SK-N-SH (cell line): ENCODE measurements around the gene SNRNP25. TPM values are rescaled to one million over a fixed set of nuclear protein-coding genes. Genes with fewer than 3 reads are reported as not detected.

Experiments
- CTCF ChIA-PET: fragments of 300-600, 350-600 bp; formaldehyde crosslinking; extraction: SDS; loops from one replicate; lab custom pipeline; 2021; lab: Yijun Ruan, JAX
- POLR2A ChIA-PET: fragments of 350-600 bp; sonication (Branson Sonifier 250); formaldehyde crosslinking; extraction: SDS; loops from one replicate; lab custom pipeline; 2020; ENCODE audit warnings: antibody characterized with exemption, inconsistent platforms; lab: Yijun Ruan, JAX
- DNase-seq: peaks from one replicate; pipeline ENCODE4 v3.0.0; 2012
- H2AFZ ChIP-seq: fragments of 200-600 bp; sonication (generic); 2 replicates; pipeline ENCODE4 v1.8.1; 2016; ENCODE audit warnings: antibody characterized with exemption, mild to moderate bottlenecking, low read depth
- H3F3A ChIP-seq: fragments of 200-600 bp; sonication (generic); replicated peaks from 2 replicates; pipeline ENCODE3; 2016; ENCODE audit warnings: antibody characterized with exemption, mild to moderate bottlenecking; ENCODE audit not compliant: insufficient read depth
- H3K27ac ChIP-seq, 2 experiments: fragments of 200-500 bp in 1 of 2; fragments of 200-600 bp in 1 of 2; sonication (Bioruptor generic) in 1 of 2; sonication (generic), shearing (Covaris generic) in 1 of 2; 2 replicates each; pipeline versions ENCODE4 v1.5.1 to v1.6.1; 2014 to 2016; ENCODE audit warnings: low read depth in 2 of 2, inconsistent platforms in 1 of 2, low read length in 1 of 2, mild to moderate bottlenecking in 1 of 2, mixed read lengths in 1 of 2
- H3K27me3 ChIP-seq: fragments of 200-600 bp; sonication (generic), shearing (Covaris generic); 2 replicates; pipeline ENCODE4 v1.6.1; 2016; ENCODE audit warnings: mixed run types; ENCODE audit not compliant: insufficient read depth
- H3K36me3 ChIP-seq, 2 experiments: fragments of 200-500 bp in 1 of 2; fragments of 200-600 bp in 1 of 2; sonication (Bioruptor generic) in 1 of 2; sonication (generic) in 1 of 2; replicated peaks in 1 of 2; 2 replicates each; pipeline versions ENCODE3 to v1.5.1; 2014 to 2016; ENCODE audit warnings: low read length in 1 of 2, mild to moderate bottlenecking in 1 of 2; ENCODE audit not compliant: insufficient read depth in 2 of 2, control insufficient read depth in 1 of 2
- H3K4me1 ChIP-seq, 2 experiments: fragments of 200-500 bp in 1 of 2; fragments of 200-600 bp in 1 of 2; sonication (Bioruptor generic) in 1 of 2; sonication (generic), shearing (Covaris generic) in 1 of 2; 2 replicates each; pipeline versions ENCODE4 v1.5.1 to v1.6.1; 2014 to 2016; ENCODE audit warnings: low read depth in 1 of 2, low read length in 1 of 2, mixed run types in 1 of 2; ENCODE audit not compliant: insufficient read depth in 2 of 2, control insufficient read depth in 1 of 2
- H3K4me2 ChIP-seq: fragments of 200-600 bp; sonication (generic), shearing (Covaris generic); 2 replicates; pipeline ENCODE4 v1.6.1; 2017; ENCODE audit warnings: mixed run types
- H3K4me3 ChIP-seq, 2 experiments: fragments of 200-500 bp in 1 of 2; fragments of 200-600 bp in 1 of 2; sonication (Bioruptor generic) in 1 of 2; sonication (generic), shearing (Covaris generic) in 1 of 2; 2 replicates each; pipeline versions ENCODE4 v1.5.1 to v1.8.1; 2014 to 2016; ENCODE audit warnings: low read depth in 2 of 2, inconsistent platforms in 1 of 2, low read length in 1 of 2, mild to moderate bottlenecking in 1 of 2, mixed read lengths in 1 of 2, moderate library complexity in 1 of 2
- H3K79me2 ChIP-seq: fragments of 200-600 bp; sonication (generic); 2 replicates; pipeline ENCODE4 v1.8.1; 2017; ENCODE audit warnings: mild to moderate bottlenecking; ENCODE audit not compliant: insufficient read depth
- H3K9ac ChIP-seq: fragments of 200-600 bp; sonication (generic); 2 replicates; pipeline ENCODE4 v1.6.1; 2017; ENCODE audit warnings: mixed run types
- H3K9me2 ChIP-seq: fragments of 200-600 bp; sonication (generic); 2 replicates; pipeline ENCODE4 v1.6.1; 2017; ENCODE audit warnings: mixed run types
- H3K9me3 ChIP-seq: fragments of 200-600 bp; sonication (generic); 2 replicates; pipeline ENCODE4 v1.6.1; 2017; ENCODE audit warnings: mixed run types, mild to moderate bottlenecking, moderate library complexity
- H4K20me1 ChIP-seq: fragments of 200-600 bp; sonication (generic); 2 replicates; pipeline ENCODE4 v1.6.1; 2017; ENCODE audit warnings: mild to moderate bottlenecking, mixed run types; ENCODE audit not compliant: insufficient read depth
- CHD2 ChIP-seq: fragments of 150-350 bp; IDR thresholded peaks from 2 replicates; pipeline ENCODE4 v1.6.1; 2018; ENCODE audit warnings: low read length; ENCODE audit not compliant: partially characterized antibody
- EP300 ChIP-seq, 2 experiments: IDR thresholded peaks; 2 replicates each; pipeline versions ENCODE4 v1.4.0 to v1.6.1; 2012; ENCODE audit warnings: borderline replicate concordance in 1 of 2, low read depth in 1 of 2, low read length in 1 of 2
- EZH2phosphoT487 ChIP-seq: fragments of 200-600 bp; sonication (generic); IDR thresholded peaks from 2 replicates; pipeline ENCODE4 v1.6.1; 2017; ENCODE audit warnings: low read depth, mixed run types, mild to moderate bottlenecking, antibody characterized with exemption, moderate library complexity, borderline replicate concordance
- GABPA ChIP-seq: IDR thresholded peaks from 2 replicates; pipeline ENCODE4 v1.4.0; 2012; ENCODE audit warnings: low read depth, mild to moderate bottlenecking
- MEF2A ChIP-seq: IDR thresholded peaks from 2 replicates; pipeline ENCODE4 v1.4.0; 2012; ENCODE audit warnings: low read depth, borderline replicate concordance
- NFIC ChIP-seq: IDR thresholded peaks from 2 replicates; pipeline ENCODE4 v1.4.0; 2012; ENCODE audit warnings: borderline replicate concordance
- POLR2AphosphoS5 ChIP-seq: IDR thresholded peaks from 2 replicates; pipeline ENCODE4 v1.6.1; 2012; ENCODE audit warnings: low read depth, low read length
- RXRA ChIP-seq: IDR thresholded peaks from 2 replicates; pipeline ENCODE4 v1.4.0; 2012; ENCODE audit warnings: low read depth, mild to moderate bottlenecking, borderline replicate concordance
- SIN3A ChIP-seq: IDR thresholded peaks from 2 replicates; pipeline ENCODE4 v1.6.1; 2012; ENCODE audit warnings: low read depth, mild to moderate bottlenecking, low read length, moderate library complexity, borderline replicate concordance
- SMC3 ChIP-seq: IDR thresholded peaks from 2 replicates; pipeline ENCODE4 v1.6.1; 2012; ENCODE audit warnings: low read depth, low read length, improper control_type of control experiment
- YY1 ChIP-seq: IDR thresholded peaks from 2 replicates; pipeline ENCODE4 v1.4.0; 2012; ENCODE audit warnings: low read depth, mild to moderate bottlenecking
- WGBS: methylation state at CpG from one replicate; pipeline ENCODE4 v1.1.6; 2017; ENCODE audit warnings: low lambda C conversion rate; 5-methylcytosine and 5-hydroxymethylcytosine counted together
- polyA plus RNA-seq, 3 experiments: library from polyadenylated mRNA; depleted of rRNA; stranded (reverse); fragments of >200 nt; gene quantifications; 2 replicates each; pipeline ENCODE4 v1.2.3, GENCODE V29; 2012
- TF ChIP-seq, protein P1 (sequence below): IDR thresholded peaks from 2 replicates; pipeline ENCODE4; 2012
- TF ChIP-seq, protein P2 (sequence below): fragments of 150-350 bp; IDR thresholded peaks from 2 replicates; pipeline ENCODE4 v1.6.1; 2016; ENCODE audit warnings: mild to moderate bottlenecking, low read depth, low read length
- TF ChIP-seq, protein P3 (sequence below): IDR thresholded peaks from 2 replicates; pipeline ENCODE4 v1.4.0; 2012; ENCODE audit warnings: low read depth, borderline replicate concordance
- TF ChIP-seq, protein P4 (sequence below): fragments of 200-600 bp; sonication (generic); IDR thresholded peaks from 2 replicates; pipeline ENCODE4 v1.6.1; 2017; ENCODE audit warnings: antibody characterized with exemption, mild to moderate bottlenecking, moderate library complexity
- TF ChIP-seq, protein P5 (sequence below): fragments of 150-350 bp; IDR thresholded peaks from 2 replicates; pipeline ENCODE4 v1.6.1; 2017; ENCODE audit warnings: antibody characterized with exemption, low read length, low read depth, borderline replicate concordance

The SNRNP25 gene
- polyA plus RNA-seq, 1 of the 3 experiments (the other 2 are of a cell fraction) = 73.4 TPM

GRCh38 chr16:66309-67182 lies 12.9 kb downstream of the SNRNP25 start (continued):
- TF ChIP-seq, protein P1, sequence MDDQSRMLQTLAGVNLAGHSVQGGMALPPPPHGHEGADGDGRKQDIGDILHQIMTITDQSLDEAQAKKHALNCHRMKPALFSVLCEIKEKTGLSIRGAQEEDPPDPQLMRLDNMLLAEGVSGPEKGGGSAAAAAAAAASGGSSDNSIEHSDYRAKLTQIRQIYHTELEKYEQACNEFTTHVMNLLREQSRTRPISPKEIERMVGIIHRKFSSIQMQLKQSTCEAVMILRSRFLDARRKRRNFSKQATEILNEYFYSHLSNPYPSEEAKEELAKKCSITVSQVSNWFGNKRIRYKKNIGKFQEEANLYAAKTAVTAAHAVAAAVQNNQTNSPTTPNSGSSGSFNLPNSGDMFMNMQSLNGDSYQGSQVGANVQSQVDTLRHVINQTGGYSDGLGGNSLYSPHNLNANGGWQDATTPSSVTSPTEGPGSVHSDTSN = no peak
- TF ChIP-seq POLR2AphosphoS5 (no peak), YY1 (no peak), GABPA (no peak)
- TF ChIP-seq, all 33 proteins: peak for 0

DNA sequence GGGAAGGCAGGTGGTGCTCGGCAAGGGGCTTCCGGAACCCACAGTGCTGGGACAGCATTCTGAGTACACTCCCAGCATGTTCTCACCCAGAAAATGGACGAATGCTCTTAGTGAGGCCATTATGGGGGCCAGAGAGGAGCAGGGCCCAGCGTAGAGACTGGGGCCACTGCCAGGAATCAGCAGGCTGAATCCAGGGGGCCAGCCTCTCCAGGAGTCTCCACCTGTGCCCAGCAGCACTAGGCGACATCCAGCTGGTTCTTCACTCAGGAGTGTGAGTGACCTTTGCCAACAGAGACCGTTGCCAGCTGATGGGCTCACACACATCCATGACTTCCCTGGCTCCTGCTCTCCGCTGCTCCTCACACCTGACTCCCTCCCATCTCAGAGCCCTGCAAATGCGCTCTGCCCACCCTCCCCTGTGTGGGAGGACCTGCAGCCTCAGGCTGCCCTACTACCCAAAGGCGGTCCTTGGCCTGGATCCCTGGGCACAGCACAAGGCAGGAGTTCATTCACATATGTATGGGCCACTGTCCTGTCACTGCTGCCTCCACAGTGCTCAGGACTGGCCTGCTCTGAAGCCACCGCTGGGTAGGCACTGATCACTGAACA lies 13.7 kb downstream of the SNRNP25 start:
- no peak overlapping the region for H3K4me3 ChIP-seq
- peaks cover 0 to 8% of the 10 kb centered on the region in 2 experiments; a peak in 2 of 4 replicates for H3K4me1 ChIP-seq
- H3K36me3 ChIP-seq = peaks cover 3 to 21% of the 10 kb centered on the region in 2 experiments
- no peak for DNase-seq
- peaks cover 68% of the 10 kb centered on the region for H4K20me1 ChIP-seq
- H3K4me2 ChIP-seq = no peak overlapping the region
- ChIA-PET CTCF (interaction anchor here (0.6 to 21.2 kb wide), 8 partner anchors 7 to 312 kb away, joined by 3 to 793 read pairs (median 36); partner anchors contain the start of genes HBQ1 and MPG), POLR2A (no interaction called here)
- H3K79me2 ChIP-seq = peaks cover 57% of the 10 kb centered on the region
- no peak overlapping the region for H3K9ac ChIP-seq
- no peak overlapping the region for H3K27ac ChIP-seq
- no peaks in the 10 kb centered on the region for H3F3A ChIP-seq
- H3K9me2 ChIP-seq = no peaks in the 10 kb centered on the region
- H3K27me3 ChIP-seq = no peaks in the 10 kb centered on the region
- TF ChIP-seq EP300 (IDR thresholded peaks at IDR 0.05; ENCODE audit: borderline replicate concordance in 1 of 2, low read depth in 1 of 2, low read length in 1 of 2) = no peak
- TF ChIP-seq EZH2phosphoT487 = no peak
- no peak for TF ChIP-seq SIN3A
- TF ChIP-seq MEF2A = no peak
- TF ChIP-seq, protein P2, sequence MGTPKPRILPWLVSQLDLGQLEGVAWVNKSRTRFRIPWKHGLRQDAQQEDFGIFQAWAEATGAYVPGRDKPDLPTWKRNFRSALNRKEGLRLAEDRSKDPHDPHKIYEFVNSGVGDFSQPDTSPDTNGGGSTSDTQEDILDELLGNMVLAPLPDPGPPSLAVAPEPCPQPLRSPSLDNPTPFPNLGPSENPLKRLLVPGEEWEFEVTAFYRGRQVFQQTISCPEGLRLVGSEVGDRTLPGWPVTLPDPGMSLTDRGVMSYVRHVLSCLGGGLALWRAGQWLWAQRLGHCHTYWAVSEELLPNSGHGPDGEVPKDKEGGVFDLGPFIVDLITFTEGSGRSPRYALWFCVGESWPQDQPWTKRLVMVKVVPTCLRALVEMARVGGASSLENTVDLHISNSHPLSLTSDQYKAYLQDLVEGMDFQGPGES = no peak
- TF ChIP-seq RXRA = no peak
- no peak for TF ChIP-seq CHD2
- TF ChIP-seq, protein P3, sequence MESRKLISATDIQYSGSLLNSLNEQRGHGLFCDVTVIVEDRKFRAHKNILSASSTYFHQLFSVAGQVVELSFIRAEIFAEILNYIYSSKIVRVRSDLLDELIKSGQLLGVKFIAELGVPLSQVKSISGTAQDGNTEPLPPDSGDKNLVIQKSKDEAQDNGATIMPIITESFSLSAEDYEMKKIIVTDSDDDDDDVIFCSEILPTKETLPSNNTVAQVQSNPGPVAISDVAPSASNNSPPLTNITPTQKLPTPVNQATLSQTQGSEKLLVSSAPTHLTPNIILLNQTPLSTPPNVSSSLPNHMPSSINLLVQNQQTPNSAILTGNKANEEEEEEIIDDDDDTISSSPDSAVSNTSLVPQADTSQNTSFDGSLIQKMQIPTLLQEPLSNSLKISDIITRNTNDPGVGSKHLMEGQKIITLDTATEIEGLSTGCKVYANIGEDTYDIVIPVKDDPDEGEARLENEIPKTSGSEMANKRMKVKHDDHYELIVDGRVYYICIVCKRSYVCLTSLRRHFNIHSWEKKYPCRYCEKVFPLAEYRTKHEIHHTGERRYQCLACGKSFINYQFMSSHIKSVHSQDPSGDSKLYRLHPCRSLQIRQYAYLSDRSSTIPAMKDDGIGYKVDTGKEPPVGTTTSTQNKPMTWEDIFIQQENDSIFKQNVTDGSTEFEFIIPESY = no peak
- TF ChIP-seq, protein P1 = no peak
- TF ChIP-seq YY1 = no peak
- no peak for TF ChIP-seq NFIC
- TF ChIP-seq, protein P4, sequence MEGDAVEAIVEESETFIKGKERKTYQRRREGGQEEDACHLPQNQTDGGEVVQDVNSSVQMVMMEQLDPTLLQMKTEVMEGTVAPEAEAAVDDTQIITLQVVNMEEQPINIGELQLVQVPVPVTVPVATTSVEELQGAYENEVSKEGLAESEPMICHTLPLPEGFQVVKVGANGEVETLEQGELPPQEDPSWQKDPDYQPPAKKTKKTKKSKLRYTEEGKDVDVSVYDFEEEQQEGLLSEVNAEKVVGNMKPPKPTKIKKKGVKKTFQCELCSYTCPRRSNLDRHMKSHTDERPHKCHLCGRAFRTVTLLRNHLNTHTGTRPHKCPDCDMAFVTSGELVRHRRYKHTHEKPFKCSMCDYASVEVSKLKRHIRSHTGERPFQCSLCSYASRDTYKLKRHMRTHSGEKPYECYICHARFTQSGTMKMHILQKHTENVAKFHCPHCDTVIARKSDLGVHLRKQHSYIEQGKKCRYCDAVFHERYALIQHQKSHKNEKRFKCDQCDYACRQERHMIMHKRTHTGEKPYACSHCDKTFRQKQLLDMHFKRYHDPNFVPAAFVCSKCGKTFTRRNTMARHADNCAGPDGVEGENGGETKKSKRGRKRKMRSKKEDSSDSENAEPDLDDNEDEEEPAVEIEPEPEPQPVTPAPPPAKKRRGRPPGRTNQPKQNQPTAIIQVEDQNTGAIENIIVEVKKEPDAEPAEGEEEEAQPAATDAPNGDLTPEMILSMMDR = no peak
- TF ChIP-seq SMC3 = no peak
- TF ChIP-seq, protein P5, sequence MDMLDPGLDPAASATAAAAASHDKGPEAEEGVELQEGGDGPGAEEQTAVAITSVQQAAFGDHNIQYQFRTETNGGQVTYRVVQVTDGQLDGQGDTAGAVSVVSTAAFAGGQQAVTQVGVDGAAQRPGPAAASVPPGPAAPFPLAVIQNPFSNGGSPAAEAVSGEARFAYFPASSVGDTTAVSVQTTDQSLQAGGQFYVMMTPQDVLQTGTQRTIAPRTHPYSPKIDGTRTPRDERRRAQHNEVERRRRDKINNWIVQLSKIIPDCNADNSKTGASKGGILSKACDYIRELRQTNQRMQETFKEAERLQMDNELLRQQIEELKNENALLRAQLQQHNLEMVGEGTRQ = no peak
- 98% methylated on average over 8 of the region's 10 CpGs for whole genome bisulfite sequencing
- no peaks in the 10 kb centered on the region for H3K9me3 ChIP-seq
- no peak overlapping the region for H2AFZ ChIP-seq
